IMR-90 (cell line): ENCODE data around the gene ADRB2. TPM values are rescaled to one million over a fixed set of nuclear protein-coding genes. Genes with fewer than 3 reads are reported as not detected.
A peak's percentile ranks its signal among the peaks of the same experiment; 100 is the strongest.

Experiments used
- ATAC-seq: fragments of 200-7000 bp; cut with Tn5 transposase; 2 replicates; pipeline ENCODE4 v1.9.1; 2020; ENCODE audit warnings: low read depth, mild to moderate bottlenecking, moderate library complexity
- BruUV-seq: library from RNA; stranded (reverse); fragments of 400-500 nt; replicated peaks from 2 replicates; lab custom pipeline; 2021; lab: Mats Ljungman, UMichigan
- CTCF ChIA-PET: fragments of 300-600 bp; formaldehyde crosslinking; extraction: SDS; loops from one replicate; lab custom pipeline; 2021; ENCODE audit warnings: antibody characterized with exemption; lab: Yijun Ruan, JAX
- POLR2A ChIA-PET: fragments of 300-600 bp; sonication (Branson Sonifier 250); formaldehyde crosslinking; loops from one replicate; lab custom pipeline; 2022; ENCODE audit warnings: antibody characterized with exemption; ENCODE audit not compliant: unreplicated experiment; lab: Charles Lee
- DNase-seq: peaks from one replicate; pipeline ENCODE4 v3.0.0; 2013
- H2AFZ ChIP-seq: replicated peaks from 2 replicates; pipeline ENCODE3; 2013; ENCODE audit warnings: low read length, mild to moderate bottlenecking; ENCODE audit not compliant: poor library complexity
- H2AK5ac ChIP-seq: 2 replicates; pipeline ENCODE4 v1.6.1; 2013; ENCODE audit warnings: low read depth, low read length, inconsistent platforms
- H2AK9ac ChIP-seq: replicated peaks from 2 replicates; pipeline ENCODE3; 2013; ENCODE audit warnings: mild to moderate bottlenecking, low read depth, low read length, moderate library complexity; ENCODE audit not compliant: poor library complexity
- H2BK120ac ChIP-seq: 2 replicates; pipeline ENCODE4 v1.6.1; 2013; ENCODE audit warnings: low read depth, low read length, inconsistent platforms
- H2BK15ac ChIP-seq: 3 replicates; pipeline ENCODE4 v1.6.1; 2013; ENCODE audit warnings: low read depth, low read length, inconsistent platforms
- H2BK20ac ChIP-seq: 2 replicates; pipeline ENCODE4 v1.6.1; 2013; ENCODE audit warnings: low read depth, mild to moderate bottlenecking, inconsistent platforms, low read length, moderate library complexity
- H2BK5ac ChIP-seq: 2 replicates; pipeline ENCODE4 v1.6.1; 2013; ENCODE audit warnings: mild to moderate bottlenecking, low read depth, low read length, inconsistent platforms; ENCODE audit not compliant: poor library complexity, severe bottlenecking
- H3K14ac ChIP-seq: replicated peaks from 2 replicates; pipeline ENCODE4 v1.6.1; 2013; ENCODE audit warnings: low read depth, low read length, inconsistent platforms
- H3K18ac ChIP-seq: 2 replicates; pipeline ENCODE4 v1.6.1; 2013; ENCODE audit warnings: low read depth, low read length, control low read depth
- H3K23ac ChIP-seq: 2 replicates; pipeline ENCODE4 v1.6.1; 2013; ENCODE audit warnings: low read depth, low read length, inconsistent platforms
- H3K27ac ChIP-seq: 2 replicates; pipeline ENCODE4 v1.5.1; 2013; ENCODE audit warnings: mild to moderate bottlenecking, control low read depth, low read length; ENCODE audit not compliant: insufficient read depth
- H3K27me3 ChIP-seq: 2 replicates; pipeline ENCODE4 v1.6.1; 2013; ENCODE audit warnings: low read length; ENCODE audit not compliant: control insufficient read depth, insufficient read depth
- H3K36me3 ChIP-seq: 2 replicates; pipeline ENCODE4 v1.6.1; 2013; ENCODE audit warnings: low read length, mixed read lengths; ENCODE audit not compliant: control insufficient read depth, insufficient read depth
- H3K4ac ChIP-seq: 2 replicates; pipeline ENCODE4 v1.6.1; 2013; ENCODE audit warnings: low read depth, low read length, inconsistent platforms
- H3K4me1 ChIP-seq: 2 replicates; pipeline ENCODE4 v1.6.1; 2013; ENCODE audit warnings: low read length, mixed read lengths; ENCODE audit not compliant: control insufficient read depth, insufficient read depth
- H3K4me2 ChIP-seq: 2 replicates; pipeline ENCODE4 v1.6.1; 2013; ENCODE audit warnings: low read depth, mild to moderate bottlenecking, control low read depth, low read length, moderate library complexity
- H3K4me3 ChIP-seq: 2 replicates; pipeline ENCODE4 v1.5.1; 2013; ENCODE audit warnings: low read depth, mild to moderate bottlenecking, control low read depth, low read length, moderate library complexity; ENCODE audit not compliant: insufficient read depth
- H3K56ac ChIP-seq: 2 replicates; pipeline ENCODE4 v1.6.1; 2013; ENCODE audit warnings: low read length, inconsistent platforms; ENCODE audit not compliant: insufficient read depth; ENCODE audit errors: extremely low read depth
- H3K79me1 ChIP-seq, 2 experiments: 2 replicates each; pipeline ENCODE4 v1.6.1; 2013; ENCODE audit warnings: low read length in 2 of 2, inconsistent platforms in 1 of 2, low read depth in 1 of 2
- H3K9ac ChIP-seq: 2 replicates; pipeline ENCODE4 v1.6.1; 2013; ENCODE audit warnings: low read depth, low read length, control low read depth
- H3K9me1 ChIP-seq: 2 replicates; pipeline ENCODE4 v1.6.1; 2013; ENCODE audit warnings: low read length, inconsistent platforms; ENCODE audit not compliant: insufficient read depth
- H3K9me3 ChIP-seq: 2 replicates; pipeline ENCODE4 v1.6.1; 2013; ENCODE audit warnings: low read length; ENCODE audit not compliant: control insufficient read depth, insufficient read depth
- H4K20me1 ChIP-seq: 2 replicates; pipeline ENCODE4 v1.6.1; 2013; ENCODE audit warnings: low read length, inconsistent platforms; ENCODE audit not compliant: insufficient read depth
- H4K5ac ChIP-seq: 2 replicates; pipeline ENCODE4 v1.6.1; 2013; ENCODE audit warnings: mild to moderate bottlenecking, low read depth, low read length, control low read depth
- H4K8ac ChIP-seq, 2 experiments: 2 replicates each; pipeline ENCODE4 v1.6.1; 2013; ENCODE audit warnings: low read depth in 2 of 2, low read length in 2 of 2, control low read depth in 1 of 2, inconsistent platforms in 1 of 2
- H4K91ac ChIP-seq: 2 replicates; pipeline ENCODE4 v1.6.1; 2013; ENCODE audit warnings: low read depth, low read length, inconsistent platforms; ENCODE audit not compliant: insufficient read depth
- BHLHE40 ChIP-seq: fragments of 150-350 bp; IDR thresholded peaks from 2 replicates; pipeline ENCODE4 v1.6.1; 2016; ENCODE audit warnings: mild to moderate bottlenecking, low read depth, low read length
- CEBPB ChIP-seq: IDR thresholded peaks from 2 replicates; pipeline ENCODE4 v1.6.1; 2012; ENCODE audit warnings: low read depth, low read length, improper control_type of control experiment
- CHD1 ChIP-seq: IDR thresholded peaks from 2 replicates; pipeline ENCODE4 v1.6.1; 2012; ENCODE audit warnings: low read depth, low read length, improper control_type of control experiment
- CTCF ChIP-seq: conservative IDR thresholded peaks from 2 replicates; pipeline ENCODE4 v1.5.1; 2012; ENCODE audit warnings: mild to moderate bottlenecking, low read depth, low read length, improper control_type of control experiment
- FOS ChIP-seq: fragments of 150-350 bp; IDR thresholded peaks from 2 replicates; pipeline ENCODE4 v1.6.1; 2016; ENCODE audit warnings: low read depth, low read length
- MAFK ChIP-seq: IDR thresholded peaks from 2 replicates; pipeline ENCODE4 v1.6.1; 2012; ENCODE audit warnings: low read depth, low read length, improper control_type of control experiment
- MAZ ChIP-seq: IDR thresholded peaks from 2 replicates; pipeline ENCODE4 v1.6.1; 2012; ENCODE audit warnings: low read depth, mild to moderate bottlenecking, low read length, improper control_type of control experiment, moderate library complexity, borderline replicate concordance
- NFE2L2 ChIP-seq: fragments of 150-350 bp; IDR thresholded peaks from 2 replicates; pipeline ENCODE4 v1.6.1; 2016; ENCODE audit warnings: low read depth, mild to moderate bottlenecking, low read length
- POLR2A ChIP-seq: IDR thresholded peaks from 2 replicates; pipeline ENCODE4 v1.6.1; 2012; ENCODE audit warnings: mild to moderate bottlenecking, low read depth, low read length
- RAD21 ChIP-seq: IDR thresholded peaks from 2 replicates; pipeline ENCODE4 v1.6.1; 2012; ENCODE audit warnings: low read length, improper control_type of control experiment
- RFX5 ChIP-seq: IDR thresholded peaks from 2 replicates; pipeline ENCODE4 v1.8.0; 2012; ENCODE audit warnings: low read depth, mild to moderate bottlenecking, low read length, moderate library complexity
- SMC3 ChIP-seq: fragments of 150-350 bp; IDR thresholded peaks from 2 replicates; pipeline ENCODE4 v1.6.1; 2016; ENCODE audit warnings: low read depth, mild to moderate bottlenecking, antibody characterized with exemption, low read length, moderate library complexity
- WGBS, 2 experiments: methylation state at CpG; one replicate each; pipeline versions ENCODE4 v1.1.5 to v1.1.7; 2013; ENCODE audit warnings: missing lambda C conversion rate in 2 of 2; ENCODE audit not compliant: insufficient read length in 1 of 2; ENCODE audit errors: extremely low coverage in 2 of 2; 5-methylcytosine and 5-hydroxymethylcytosine counted together
- dilution Hi-C: fragments of 300-500 bp; cut with HindIII; formaldehyde crosslinking; loops from one replicate; pipeline ENCODE4 v1.14.3; 2018; ENCODE audit warnings: low sequenced_read_pairs; ENCODE audit not compliant: unreplicated experiment
- in situ Hi-C: fragments of 300-500 bp; cut with MboI; formaldehyde crosslinking; loops from 3 replicates; pipeline ENCODE4 v1.14.3; 2019; ENCODE audit warnings: low sequenced_read_pairs, inconsistent platforms, mixed read lengths
- intact Hi-C: fragments of 100-400 bp; cut with micrococcal nuclease; formaldehyde crosslinking; loops from 2 replicates; pipeline ENCODE4 v1.10.0; 2022
- polyA plus RNA-seq, 3 experiments: library from polyadenylated mRNA; depleted of rRNA; stranded (reverse); fragments of >200 nt; gene quantifications; 2 replicates each; pipeline ENCODE4 v1.2.3, GENCODE V29; 2012; ENCODE audit warnings: low replicate concordance in 1 of 3
- total RNA-seq: library from RNA; depleted of rRNA; stranded (reverse); fragments of >200 nt; gene quantifications from 2 replicates; pipeline ENCODE4 v1.2.3, GENCODE V29; 2012
- TF ChIP-seq, protein P1 (sequence below): fragments of 150-350 bp; IDR thresholded peaks from 2 replicates; pipeline ENCODE4 v1.6.1; 2016; ENCODE audit warnings: low read depth, mild to moderate bottlenecking, low read length, moderate library complexity, borderline replicate concordance

Gene ADRB2
- total and polyA plus RNA-seq, 2 of the 4 experiments (the other 2 are of a cell fraction), result 1.6 to 3.4 TPM

- dilution Hi-C loops, result no loop called here
- H3K9me3 ChIP-seq, result peaks cover 2% of the 10 kb centered on the region; the same call in 1 of the 2 replicates
- H3K14ac ChIP-seq, result no peak overlapping the region
- ChIA-PET CTCF (interaction anchor here (0.6 to 0.7 kb wide), 2 partner anchors 239 to 240 kb away, joined by 3 read pairs; no protein-coding TSS in a partner anchor), POLR2A (no interaction called here)
- no peaks in the 10 kb centered on the region for H3K36me3 ChIP-seq
- peaks cover 10% of the 10 kb centered on the region for H3K4me1 ChIP-seq
- H2AK5ac ChIP-seq, result no peak overlapping the region
- H3K27ac ChIP-seq, result peak overlapping the region; percentile 36; the same call in 1 of the 2 replicates
- peak overlapping the region; percentile 54; the same call in 1 of the 2 replicates for H3K18ac ChIP-seq
- DNase-seq (peak; percentile 96), ATAC-seq (no peak; the same call in 1 of the 2 replicates)
- no peak overlapping the region; the same call in 1 of the 2 replicates for H3K4me2 ChIP-seq
- H2BK15ac ChIP-seq, result 0 out of 3 replicates have a peak overlapping the region, but pooled peaks have one; percentile 6
- H2AFZ ChIP-seq, result no peak overlapping the region
- 57% methylated on average over 1 of the region's 5 CpGs; no CpG with 5 or more reads in 1 of the 2 experiments for WGBS, 2 experiments
- no peaks in the 10 kb centered on the region for H3K79me1 ChIP-seq
- BruUV-seq, result no TSS peak
- H4K20me1 ChIP-seq, result no peaks in the 10 kb centered on the region
- H3K23ac ChIP-seq, result no peak overlapping the region
- H3K56ac ChIP-seq, result no peak overlapping the region
- peaks cover 9% of the 10 kb centered on the region; the same call in 1 of the 2 replicates for H3K9me1 ChIP-seq
- no peak for TF ChIP-seq POLR2A
- TF ChIP-seq CTCF, result no peak
- TF ChIP-seq RAD21, result no peak
- TF ChIP-seq SMC3, result no peak
- TF ChIP-seq NFE2L2, result peak; percentile 33; the same call in 1 of the 2 replicates
- no peak for TF ChIP-seq CHD1
- TF ChIP-seq MAFK, result no peak
- TF ChIP-seq FOS, result peak; percentile 33; the same call in 1 of the 2 replicates
- no peak for TF ChIP-seq RFX5
- TF ChIP-seq MAZ, result no peak
- TF ChIP-seq BHLHE40, result no peak
- TF ChIP-seq, protein P1, sequence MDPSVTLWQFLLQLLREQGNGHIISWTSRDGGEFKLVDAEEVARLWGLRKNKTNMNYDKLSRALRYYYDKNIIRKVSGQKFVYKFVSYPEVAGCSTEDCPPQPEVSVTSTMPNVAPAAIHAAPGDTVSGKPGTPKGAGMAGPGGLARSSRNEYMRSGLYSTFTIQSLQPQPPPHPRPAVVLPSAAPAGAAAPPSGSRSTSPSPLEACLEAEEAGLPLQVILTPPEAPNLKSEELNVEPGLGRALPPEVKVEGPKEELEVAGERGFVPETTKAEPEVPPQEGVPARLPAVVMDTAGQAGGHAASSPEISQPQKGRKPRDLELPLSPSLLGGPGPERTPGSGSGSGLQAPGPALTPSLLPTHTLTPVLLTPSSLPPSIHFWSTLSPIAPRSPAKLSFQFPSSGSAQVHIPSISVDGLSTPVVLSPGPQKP, result no peak
- TF ChIP-seq CEBPB, result peak; percentile 77
- no peaks in the 10 kb centered on the region for H3K27me3 ChIP-seq
- no peak overlapping the region for H2BK20ac ChIP-seq
- H2BK5ac ChIP-seq, result no peak overlapping the region
- H4K5ac ChIP-seq, result peak overlapping the region; percentile 9; the same call in 1 of the 2 replicates
- H2BK120ac ChIP-seq, result no peak overlapping the region
- H4K8ac ChIP-seq, result no peak overlapping the region
- in situ Hi-C loops, result no loop called here
- no peak overlapping the region for H4K91ac ChIP-seq
- H3K4me3 ChIP-seq, result no peak overlapping the region
- intact Hi-C loops, result no loop called here
- no peak overlapping the region for H3K9ac ChIP-seq
- no peak overlapping the region for H2AK9ac ChIP-seq
- no peak overlapping the region for H3K4ac ChIP-seq
Observed at GRCh38 chr5:148794729-148795561, 31.5 kb upstream of the ADRB2 start.
